Left ventricle myocardium superior (tissue), 1 donor: ENCODE results near the gene PPP2R5D. TPM values are rescaled to one million over a fixed set of nuclear protein-coding genes. Genes with fewer than 3 reads are reported as not detected.

ENCODE experiments used
- total RNA-seq: library from RNA; stranded (reverse); fragmentation: NEBNext Ultra II Directional; extraction: Animal tissue kit (Norgen Biotek cat#: 25700); gene quantifications from one replicate; pipeline ENCODE4 v1.2.1, GENCODE V29; 2021
- donor health status: DM: no; HTN: yes; CAD: no; lungs with severe emphysema.

The PPP2R5D gene
- total RNA-seq, 1 donor from 2014 or later, result 40.3 TPM

Other genes with a start within 250 kb of the PPP2R5D start
- gene TBCC, start 238.5 kb upstream of the PPP2R5D start, total RNA-seq, result 10.6 TPM
- gene BICRAL, start 202.5 kb upstream of the PPP2R5D start, total RNA-seq, result 13.0 TPM
- 46.5 TPM for gene RPL7L1, start 105.0 kb upstream of the PPP2R5D start, total RNA-seq
- not detected for gene PTCRA, start 68.5 kb upstream of the PPP2R5D start, total RNA-seq
- 19.5 TPM for gene CNPY3, start 55.1 kb upstream of the PPP2R5D start, total RNA-seq
- 2.0 TPM for gene GNMT, start 23.8 kb upstream of the PPP2R5D start, total RNA-seq
- gene PEX6, start 5.4 kb upstream of the PPP2R5D start, total RNA-seq, result 27.8 TPM
- gene MEA1, start 29.4 kb downstream of the PPP2R5D start, total RNA-seq, result 28.7 TPM
- 167 TPM for gene KLHDC3, start 29.7 kb downstream of the PPP2R5D start, total RNA-seq
- gene RRP36, start 37.1 kb downstream of the PPP2R5D start, total RNA-seq, result 27.6 TPM
- 9.6 TPM for gene CUL7, start 69.3 kb downstream of the PPP2R5D start, total RNA-seq
- gene MRPL2, start 74.9 kb downstream of the PPP2R5D start, total RNA-seq, result 116 TPM
- 35.9 TPM for gene KLC4, start 75.1 kb downstream of the PPP2R5D start, total RNA-seq
- 2.1 TPM for gene PTK7, start 91.7 kb downstream of the PPP2R5D start, total RNA-seq
- gene SRF, start 186.7 kb downstream of the PPP2R5D start, total RNA-seq, result 78.7 TPM
- gene CUL9, start 197.6 kb downstream of the PPP2R5D start, total RNA-seq, result 10.9 TPM
- 31.2 TPM for gene DNPH1, start 244.9 kb downstream of the PPP2R5D start, total RNA-seq